GM12891 (cell line): Measurements from ENCODE around the gene ABHD18.
A peak's percentile ranks its signal among the peaks of the same experiment; 100 is the strongest.

Experiments used
- POLR2A ChIP-seq: IDR thresholded peaks from 2 replicates; pipeline ENCODE4 v1.6.1; 2011; ENCODE audit warnings: low read depth, low read length, control low read depth
- POLR2AphosphoS5 ChIP-seq: IDR thresholded peaks from 2 replicates; pipeline ENCODE4 v1.6.1; 2011; ENCODE audit warnings: low read depth, low read length, control low read depth
- TAF1 ChIP-seq: IDR thresholded peaks from 2 replicates; pipeline ENCODE4 v1.6.1; 2011; ENCODE audit warnings: low read depth, low read length, control low read depth

GRCh38 chr4:128060699-128061565 lies 95.7 kb downstream of the ABHD18 start, which contains the start of gene LARP1B:
- TF ChIP-seq POLR2A (peak; percentile 82), TAF1 (peak; percentile 68), POLR2AphosphoS5 (peak; percentile 87)
